NCI-H146 (cell line): ENCODE results near the gene CATSPER2.
"Not testable (repeated sequence)": the region's sequence is repeated elsewhere in the genome, so short reads cannot be mapped to it uniquely, and the experiment has no call there.

Experiments used
- DNase-seq: peaks from one replicate; lab custom pipeline; 2025; lab: John Stamatoyannopoulos, UW

Gene CATSPER2

DNA sequence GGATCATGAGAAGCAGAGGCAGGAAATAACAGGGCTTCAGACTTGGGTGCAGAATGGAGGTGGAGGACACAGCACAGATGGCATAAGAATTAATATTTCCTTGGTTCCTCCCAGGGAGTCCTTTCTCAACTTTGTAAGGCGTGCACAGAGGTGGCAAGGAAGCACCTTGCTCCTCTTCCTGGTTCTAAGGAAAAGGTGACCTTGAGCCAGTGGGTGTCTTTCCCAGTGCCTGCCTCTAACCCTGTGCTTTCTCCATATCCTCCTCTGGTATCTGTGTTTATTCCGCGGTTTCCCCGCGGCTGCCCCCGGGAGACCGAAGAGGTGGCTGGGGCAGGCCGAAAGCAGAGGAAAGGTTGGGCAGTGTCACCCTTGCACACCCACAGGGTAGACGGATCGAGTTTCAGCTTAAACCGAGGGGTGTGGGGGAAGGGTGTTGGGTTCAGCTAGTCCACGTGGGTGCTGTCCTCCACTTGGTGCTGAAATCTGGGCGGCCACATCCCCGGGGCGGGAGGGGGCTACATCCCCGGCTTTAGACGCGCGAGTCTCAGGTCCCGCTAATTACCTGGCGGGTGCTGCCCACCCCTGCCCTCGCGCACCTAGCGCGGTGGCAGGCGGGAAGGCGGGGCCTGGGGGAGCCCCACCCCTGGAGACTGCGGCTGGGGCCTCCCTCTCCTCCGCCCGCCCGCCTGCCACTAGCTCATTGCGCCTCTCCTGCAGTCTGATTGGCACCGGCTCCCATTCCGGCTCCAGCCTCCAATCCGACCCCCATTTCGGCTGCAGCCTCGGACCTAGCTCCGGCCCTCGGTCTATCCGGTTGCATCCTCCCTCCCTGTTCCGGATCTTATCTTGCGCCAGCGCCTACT, 55.1 kb downstream of the CATSPER2 start, which contains the start of gene CKMT1B:
Gene CKMT1B, plus strand, starts transcription at position 700 of the 863 bp plus-strand sequence. CDS start 192 bp downstream, outside the sequence.
- DNase-seq = not testable (repeated sequence)

DNA sequence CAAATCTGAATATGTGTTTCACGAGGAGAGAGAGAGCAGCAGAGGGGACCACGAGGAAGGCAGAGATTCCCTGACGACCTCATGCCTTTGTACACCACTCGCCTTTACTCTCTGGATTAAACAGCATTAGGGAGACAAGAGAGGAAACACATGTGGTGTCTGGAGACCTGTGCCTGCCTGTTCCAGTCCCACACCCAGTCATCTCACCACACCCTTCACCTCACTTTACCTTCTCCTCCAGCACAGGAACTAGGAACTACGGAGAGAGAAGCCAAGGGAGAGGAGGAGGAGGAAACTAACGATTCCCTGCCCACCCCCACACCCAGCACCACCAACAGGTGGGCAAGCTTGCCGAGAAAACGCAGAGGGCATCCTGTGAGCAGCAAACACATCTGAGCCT, 55.8 kb downstream of the CATSPER2 start:
- not testable (repeated sequence) for DNase-seq

DNA sequence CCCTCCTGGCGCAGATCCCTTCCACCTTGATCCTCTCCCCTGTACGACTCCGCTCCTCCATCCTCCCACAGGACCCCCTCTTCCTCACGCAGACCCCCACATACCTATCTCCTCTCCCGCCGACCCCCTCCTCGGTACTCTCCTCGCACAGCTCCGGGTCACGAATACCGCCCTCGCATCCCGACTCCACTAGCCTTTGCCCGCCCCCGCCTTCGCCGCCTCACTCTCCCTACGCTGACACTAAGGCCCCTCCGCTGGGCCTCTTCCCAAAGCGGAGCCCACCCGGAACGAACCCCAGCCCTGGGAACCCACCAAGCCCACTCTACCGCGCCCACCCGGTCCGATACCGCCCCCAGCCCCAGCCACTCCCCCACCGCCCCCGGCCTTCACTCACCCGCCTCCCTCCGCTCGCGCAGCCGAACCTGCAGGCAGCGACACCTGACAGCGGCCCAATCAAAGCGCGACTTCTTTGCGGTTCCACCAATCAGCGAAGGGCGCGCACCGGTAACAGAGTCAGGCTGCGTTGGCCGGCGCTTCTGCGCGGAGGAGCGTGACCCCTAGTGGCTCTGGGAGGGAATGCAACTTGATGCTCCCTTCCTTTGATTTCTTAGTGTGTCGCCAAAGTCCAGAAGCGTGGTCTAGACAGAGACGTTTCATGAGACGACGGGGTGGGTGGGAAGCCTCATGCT, 58.7 kb downstream of the CATSPER2 start, which contains the start of gene PPIP5K1:
Gene PPIP5K1, minus strand, starts transcription at position 431 of the 689 bp plus-strand sequence. CDS start 5,704 bp downstream, outside the sequence.
- DNase-seq = not testable (repeated sequence)
